ENCODE data around the gene LIPE. TPM values are rescaled to one million over a fixed set of nuclear protein-coding genes. Genes with fewer than 3 reads are reported as not detected.

Gene LIPE
- total and polyA plus RNA-seq, 8 donors: 4.0 to 11.0 (median 9.8) TPM

GRCh38 chr19:42426643-42427042 is 545 bp downstream of the LIPE start:
- no peak overlapping the region for H3K27ac ChIP-seq
- no peak overlapping the region for H3K4me3 ChIP-seq
- intact Hi-C loops (cut with DNase I): no loop called here
- TF ChIP-seq CTCF (IDR thresholded peaks at IDR 0.05): no peak
- H3K36me3 ChIP-seq: no peaks in the 10 kb centered on the region
- no peak for ATAC-seq
- H3K9me3 ChIP-seq: no peaks in the 10 kb centered on the region
- peaks cover 11 to 25% of the 10 kb centered on the region in 2 donors for H3K4me1 ChIP-seq
- no peak for DNase-seq
- peaks cover 0 to 27% of the 10 kb centered on the region in 2 donors for H3K27me3 ChIP-seq

GRCh38 chr19:42424712-42425131 is 2.5 kb downstream of the LIPE start:
- H3K4me3 ChIP-seq: no peak overlapping the region
- H3K27ac ChIP-seq: no peak overlapping the region
- H3K27me3 ChIP-seq: peaks cover 0 to 27% of the 10 kb centered on the region in 2 donors
- TF ChIP-seq CTCF (IDR thresholded peaks at IDR 0.05): no peak
- H3K9me3 ChIP-seq: no peaks in the 10 kb centered on the region
- H3K4me1 ChIP-seq: peaks cover 11 to 42% of the 10 kb centered on the region in 2 donors
- no peaks in the 10 kb centered on the region for H3K36me3 ChIP-seq
- DNase-seq (peak in 1 of 4 donors; percentile 28), ATAC-seq (no peak)
- intact Hi-C loops (cut with DNase I): no loop called here

- Histone ChIP-seq H3K9me3 (no peaks in the 10 kb centered on the region), H3K4me1 (peaks cover 11 to 42% of the 10 kb centered on the region in 2 donors), H3K4me3 (peak overlapping the region in 1 of 2 donors; percentile 66), H3K27me3 (peaks cover 0 to 27% of the 10 kb centered on the region in 2 donors), H3K27ac (no peak overlapping the region), H3K36me3 (no peaks in the 10 kb centered on the region)
- no peak for ATAC-seq
- peak in 1 of 4 donors; percentile 29 for DNase-seq
- TF ChIP-seq CTCF (IDR thresholded peaks at IDR 0.05): no peak
- intact Hi-C loops (cut with DNase I): no loop called here
Observed at GRCh38 chr19:42424345-42424707, 2.9 kb downstream of the LIPE start.

- DNase-seq (peak; percentile 83 to 92 (median 89)), ATAC-seq (peak; percentile 95)
- Histone ChIP-seq H3K27me3 (peaks cover 0 to 27% of the 10 kb centered on the region in 2 donors), H3K27ac (peak overlapping the region; percentile 34 to 42), H3K9me3 (no peaks in the 10 kb centered on the region), H3K4me1 (peaks cover 11 to 42% of the 10 kb centered on the region in 2 donors), H3K4me3 (peak overlapping the region; percentile 51 to 66), H3K36me3 (no peaks in the 10 kb centered on the region)
- intact Hi-C loops (cut with DNase I): no loop called here
- no peak for TF ChIP-seq CTCF (IDR thresholded peaks at IDR 0.05)
Observed at GRCh38 chr19:42423462-42424344, 3.5 kb downstream of the LIPE start.

GRCh38 chr19:42422901-42423461 is 4.2 kb downstream of the LIPE start:
- peak; percentile 24 for ATAC-seq
- intact Hi-C loops (cut with DNase I): no loop called here
- DNase-seq: no peak
- peak overlapping the region; percentile 51 to 66 for H3K4me3 ChIP-seq
- H3K4me1 ChIP-seq: peaks cover 11 to 42% of the 10 kb centered on the region in 2 donors
- H3K27ac ChIP-seq: peak overlapping the region; percentile 34 to 42
- TF ChIP-seq CTCF (IDR thresholded peaks at IDR 0.05): no peak
- H3K9me3 ChIP-seq: no peaks in the 10 kb centered on the region
- no peaks in the 10 kb centered on the region for H3K36me3 ChIP-seq
- peaks cover 0 to 27% of the 10 kb centered on the region in 2 donors for H3K27me3 ChIP-seq

All from left lung (tissue), 10 donors.